Measurements from ENCODE around the gene SRP14.
A peak's percentile ranks its signal among the peaks of the same experiment; 100 is the strongest.
"Not testable (repeated sequence)": the region's sequence is repeated elsewhere in the genome, so short reads cannot be mapped to it uniquely, and the experiment has no call there.

Gene SRP14

DNA sequence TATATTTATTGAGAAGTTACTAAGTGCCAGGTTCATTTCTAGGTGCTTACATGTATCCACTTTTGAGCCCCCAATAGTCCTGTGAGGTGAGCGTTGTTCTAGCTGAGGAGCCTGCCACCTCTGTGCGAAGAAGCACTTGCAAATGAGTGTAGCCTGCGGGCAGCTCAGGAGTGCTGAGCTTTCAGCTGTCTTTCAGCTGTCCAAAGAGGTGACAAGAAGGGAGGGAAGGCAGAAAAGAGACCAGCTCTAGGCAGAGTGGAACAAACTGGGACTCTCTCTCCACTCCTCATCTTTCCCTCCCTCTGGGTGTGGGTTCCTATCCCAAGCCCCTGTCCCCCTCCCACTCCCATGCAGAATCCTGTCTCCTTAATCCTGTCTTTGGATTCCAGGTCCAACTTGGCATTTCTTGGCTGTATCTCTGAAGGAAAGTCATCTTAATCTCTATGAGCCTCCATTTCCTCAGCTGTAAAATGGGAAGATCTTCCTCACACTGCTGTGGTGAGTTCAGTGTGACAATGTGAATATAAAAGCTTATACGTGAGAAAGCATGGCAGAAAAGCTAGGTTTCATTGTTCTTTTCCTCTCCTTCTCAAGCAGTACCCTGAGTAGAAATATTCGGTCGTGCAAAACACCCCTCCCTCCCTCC is 6.7 kb upstream of the SRP14 start:
- H3K36me3 ChIP-seq (ENCODE audit: control insufficient read depth, insufficient read depth, low read length, severe bottlenecking) = no peaks in the 10 kb centered on the region
- no peak overlapping the region for H3K4me3 ChIP-seq (ENCODE audit: low read length)
- DNase-seq (ENCODE audit: low read depth) = no peak
- H3K27me3 ChIP-seq (replicated peaks; ENCODE audit: control insufficient read depth, insufficient read depth, low read length) = no peaks in the 10 kb centered on the region
- no peaks in the 10 kb centered on the region for H3K9me3 ChIP-seq (ENCODE audit: control insufficient read depth, low read length)
- peaks cover 29% of the 10 kb centered on the region for H3K4me1 ChIP-seq (ENCODE audit: control insufficient read depth, insufficient read depth, low read length)
- H3K9ac ChIP-seq (ENCODE audit: low read length) = peak overlapping the region; percentile 53

GRCh38 chr15:40044717-40045571 is 6.0 kb upstream of the SRP14 start:
- Histone ChIP-seq H3K4me1 (ENCODE audit: control insufficient read depth, insufficient read depth, low read length) (peaks cover 33% of the 10 kb centered on the region), H3K36me3 (ENCODE audit: control insufficient read depth, insufficient read depth, low read length, severe bottlenecking) (no peaks in the 10 kb centered on the region), H3K4me3 (ENCODE audit: low read length) (peak overlapping the region; percentile 64), H3K27me3 (replicated peaks; ENCODE audit: control insufficient read depth, insufficient read depth, low read length) (no peaks in the 10 kb centered on the region), H3K9me3 (ENCODE audit: control insufficient read depth, low read length) (no peaks in the 10 kb centered on the region), H3K9ac (ENCODE audit: low read length) (peak overlapping the region; percentile 53)
- DNase-seq (ENCODE audit: low read depth) = peak; percentile 95

GRCh38 chr15:40043927-40044716 is 5.1 kb upstream of the SRP14 start:
- Histone ChIP-seq H3K4me1 (ENCODE audit: control insufficient read depth, insufficient read depth, low read length) (peaks cover 34% of the 10 kb centered on the region), H3K9ac (ENCODE audit: low read length) (peak overlapping the region; percentile 53), H3K36me3 (ENCODE audit: control insufficient read depth, insufficient read depth, low read length, severe bottlenecking) (no peaks in the 10 kb centered on the region), H3K27me3 (replicated peaks; ENCODE audit: control insufficient read depth, insufficient read depth, low read length) (no peaks in the 10 kb centered on the region), H3K9me3 (ENCODE audit: control insufficient read depth, low read length) (no peaks in the 10 kb centered on the region), H3K4me3 (ENCODE audit: low read length) (no peak overlapping the region)
- DNase-seq (ENCODE audit: low read depth) = no peak

- DNase-seq (ENCODE audit: low read depth) = no peak
These were observed 3.9 kb upstream of the SRP14 start for GRCh38 chr15:40042791-40043320.

DNA sequence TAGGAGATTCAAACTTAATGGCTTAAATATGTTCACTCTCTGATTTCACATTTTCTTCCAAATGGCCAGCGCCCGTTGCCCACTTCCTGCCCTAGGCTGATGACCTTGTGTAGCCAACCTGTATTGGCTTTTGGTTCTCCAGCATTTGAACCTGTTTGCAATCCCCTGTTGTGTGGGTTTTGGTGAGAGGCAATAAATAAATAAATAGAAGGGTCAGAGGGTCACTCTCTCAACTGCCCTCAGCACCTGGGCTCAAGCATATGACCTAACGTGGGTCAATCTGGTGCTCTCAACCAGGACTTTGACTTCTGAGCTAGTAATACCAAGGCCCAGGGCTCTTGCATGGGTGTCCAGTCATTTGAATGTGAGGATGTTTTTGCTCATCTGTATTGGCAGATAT is 1.8 kb upstream of the SRP14 start:
- no peaks in the 10 kb centered on the region for H3K27me3 ChIP-seq (replicated peaks; ENCODE audit: control insufficient read depth, insufficient read depth, low read length)
- no peak overlapping the region for H3K4me3 ChIP-seq (ENCODE audit: low read length)

More at GRCh38 chr15:40042791-40043320, 3.9 kb upstream of the SRP14 start:
- Histone ChIP-seq H3K27me3 (replicated peaks; ENCODE audit: control insufficient read depth, insufficient read depth, low read length) (no peaks in the 10 kb centered on the region), H3K9ac (ENCODE audit: low read length) (no peak overlapping the region), H3K4me1 (ENCODE audit: control insufficient read depth, insufficient read depth, low read length) (peaks cover 31% of the 10 kb centered on the region), H3K4me3 (ENCODE audit: low read length) (no peak overlapping the region), H3K36me3 (ENCODE audit: control insufficient read depth, insufficient read depth, low read length, severe bottlenecking) (no peaks in the 10 kb centered on the region), H3K9me3 (ENCODE audit: control insufficient read depth, low read length) (no peaks in the 10 kb centered on the region)

DNA sequence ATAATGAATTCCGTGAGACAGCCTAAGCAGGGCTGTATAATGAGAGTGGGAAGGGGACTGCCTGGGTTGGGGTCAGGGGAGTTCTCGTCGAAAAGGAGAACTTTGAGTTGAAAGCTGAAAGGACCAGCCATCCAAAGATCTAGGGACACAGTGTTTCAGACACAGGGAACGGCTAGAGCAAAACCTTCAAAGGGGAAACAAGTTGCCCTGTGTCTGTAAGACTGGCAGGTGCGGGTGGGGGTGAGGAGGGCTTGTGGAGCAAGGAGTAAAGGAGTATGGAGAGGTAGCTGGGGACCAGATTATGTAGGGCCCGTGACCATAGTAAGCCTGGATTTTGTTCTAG is 1.3 kb upstream of the SRP14 start:
- peak overlapping the region; percentile 92 for H3K4me3 ChIP-seq (ENCODE audit: low read length)
- no peak for DNase-seq (ENCODE audit: low read depth)
- peaks cover 20% of the 10 kb centered on the region for H3K36me3 ChIP-seq (ENCODE audit: control insufficient read depth, insufficient read depth, low read length, severe bottlenecking)
- peak overlapping the region; percentile 96 for H3K9ac ChIP-seq (ENCODE audit: low read length)
- H3K9me3 ChIP-seq (ENCODE audit: control insufficient read depth, low read length) = no peaks in the 10 kb centered on the region
- H3K27me3 ChIP-seq (replicated peaks; ENCODE audit: control insufficient read depth, insufficient read depth, low read length) = no peaks in the 10 kb centered on the region
- H3K4me1 ChIP-seq (ENCODE audit: control insufficient read depth, insufficient read depth, low read length) = peaks cover 20% of the 10 kb centered on the region

More for the DNA sequence above, 1.8 kb upstream of the SRP14 start:
- H3K9ac ChIP-seq (ENCODE audit: low read length) = no peak overlapping the region
- DNase-seq (ENCODE audit: low read depth) = no peak
- H3K36me3 ChIP-seq (ENCODE audit: control insufficient read depth, insufficient read depth, low read length, severe bottlenecking) = peaks cover 15% of the 10 kb centered on the region
- no peaks in the 10 kb centered on the region for H3K9me3 ChIP-seq (ENCODE audit: control insufficient read depth, low read length)
- peaks cover 23% of the 10 kb centered on the region for H3K4me1 ChIP-seq (ENCODE audit: control insufficient read depth, insufficient read depth, low read length)

GRCh38 chr15:40038275-40038637 is 725 bp downstream of the SRP14 start:
- no peaks in the 10 kb centered on the region for H3K9me3 ChIP-seq (ENCODE audit: control insufficient read depth, low read length)
- H3K4me3 ChIP-seq (ENCODE audit: low read length) = peak overlapping the region; percentile 92
- peak; percentile 68 for DNase-seq (ENCODE audit: low read depth)
- H3K9ac ChIP-seq (ENCODE audit: low read length) = peak overlapping the region; percentile 96
- no peaks in the 10 kb centered on the region for H3K27me3 ChIP-seq (replicated peaks; ENCODE audit: control insufficient read depth, insufficient read depth, low read length)
- peaks cover 14% of the 10 kb centered on the region for H3K4me1 ChIP-seq (ENCODE audit: control insufficient read depth, insufficient read depth, low read length)
- H3K36me3 ChIP-seq (ENCODE audit: control insufficient read depth, insufficient read depth, low read length, severe bottlenecking) = peaks cover 38% of the 10 kb centered on the region

DNA sequence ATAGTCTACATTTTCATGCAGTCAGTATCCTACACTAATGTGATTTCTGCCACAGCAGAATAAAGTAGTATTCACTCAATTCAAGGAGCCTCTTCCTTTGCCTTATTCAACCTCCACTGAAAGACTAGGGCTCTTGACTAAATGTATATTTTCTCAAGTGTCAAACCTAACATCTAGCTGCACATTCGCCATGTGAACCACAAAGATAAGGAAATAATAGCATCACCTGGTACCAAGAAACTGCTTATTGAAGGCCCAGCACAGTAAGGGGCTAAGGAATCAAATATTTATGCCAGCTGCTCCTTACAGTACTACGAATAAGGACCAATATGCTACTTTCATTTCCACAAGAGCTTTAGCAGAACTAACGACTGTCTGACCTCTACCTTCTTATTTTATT is 1.3 kb downstream of the SRP14 start:
- DNase-seq (ENCODE audit: low read depth) = no peak

GRCh38 chr15:40035182-40035581 is 3.8 kb downstream of the SRP14 start:
- H3K9ac ChIP-seq (ENCODE audit: low read length); H3K27me3 ChIP-seq (replicated peaks; ENCODE audit: control insufficient read depth, insufficient read depth, low read length); H3K9me3 ChIP-seq (ENCODE audit: control insufficient read depth, low read length); DNase-seq (ENCODE audit: low read depth); H3K4me3 ChIP-seq (ENCODE audit: low read length): not testable (repeated sequence)
- Histone ChIP-seq H3K4me1 (ENCODE audit: control insufficient read depth, insufficient read depth, low read length) (peaks cover 13% of the 10 kb centered on the region), H3K36me3 (ENCODE audit: control insufficient read depth, insufficient read depth, low read length, severe bottlenecking) (peaks cover 68% of the 10 kb centered on the region)

More for the DNA sequence above, 1.3 kb downstream of the SRP14 start:
- Histone ChIP-seq H3K9me3 (ENCODE audit: control insufficient read depth, low read length) (no peaks in the 10 kb centered on the region), H3K9ac (ENCODE audit: low read length) (peak overlapping the region; percentile 96), H3K27me3 (replicated peaks; ENCODE audit: control insufficient read depth, insufficient read depth, low read length) (no peaks in the 10 kb centered on the region), H3K4me1 (ENCODE audit: control insufficient read depth, insufficient read depth, low read length) (peaks cover 14% of the 10 kb centered on the region), H3K36me3 (ENCODE audit: control insufficient read depth, insufficient read depth, low read length, severe bottlenecking) (peaks cover 44% of the 10 kb centered on the region), H3K4me3 (ENCODE audit: low read length) (peak overlapping the region; percentile 92)

DNA sequence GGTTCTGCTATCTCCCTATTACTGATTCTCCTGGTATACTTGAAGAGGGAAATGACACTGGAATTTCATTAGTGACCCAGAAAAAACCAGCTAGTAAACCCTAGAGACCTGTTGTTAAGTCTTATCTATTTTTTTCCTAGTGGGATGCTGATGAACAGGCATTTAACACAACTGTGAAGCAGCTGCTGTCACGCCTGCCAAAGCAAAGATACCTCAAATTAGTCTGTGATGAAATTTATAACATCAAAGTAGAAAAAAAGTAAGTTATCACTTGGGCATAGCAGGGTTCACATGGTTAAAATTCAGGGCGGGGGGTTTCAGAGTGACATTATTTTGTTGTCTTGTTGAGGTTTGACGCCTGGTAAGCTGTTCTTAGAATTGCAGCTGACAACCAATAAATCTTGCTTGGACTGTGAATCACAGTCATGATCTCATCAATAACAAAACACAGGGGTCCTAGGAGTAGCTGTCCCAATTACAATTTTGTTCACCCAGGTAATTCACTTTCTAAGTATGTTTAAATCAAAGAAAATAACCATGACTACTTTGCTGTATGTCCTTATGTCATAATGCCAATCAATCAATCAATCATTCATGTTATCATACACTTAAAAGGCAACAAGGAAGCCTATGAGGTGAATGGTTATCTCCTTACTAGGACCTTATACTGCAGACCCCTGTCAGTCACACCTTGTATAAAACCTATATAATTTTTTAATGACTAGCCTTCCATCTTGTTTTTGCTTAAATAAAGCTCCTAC is 4.6 kb downstream of the SRP14 start:
- no peaks in the 10 kb centered on the region for H3K9me3 ChIP-seq (ENCODE audit: control insufficient read depth, low read length)
- H3K4me1 ChIP-seq (ENCODE audit: control insufficient read depth, insufficient read depth, low read length) = peaks cover 9% of the 10 kb centered on the region
- no peak overlapping the region for H3K9ac ChIP-seq (ENCODE audit: low read length)
- H3K36me3 ChIP-seq (ENCODE audit: control insufficient read depth, insufficient read depth, low read length, severe bottlenecking) = peaks cover 76% of the 10 kb centered on the region
- DNase-seq (ENCODE audit: low read depth) = no peak
- no peaks in the 10 kb centered on the region for H3K27me3 ChIP-seq (replicated peaks; ENCODE audit: control insufficient read depth, insufficient read depth, low read length)
- no peak overlapping the region for H3K4me3 ChIP-seq (ENCODE audit: low read length)
